GM23338 (cell line): Measurements from ENCODE around the gene HOXC9. TPM values are rescaled to one million over a fixed set of nuclear protein-coding genes. Genes with fewer than 3 reads are reported as not detected.
A peak's percentile ranks its signal among the peaks of the same experiment; 100 is the strongest.

Experiments
- ATAC-seq: fragments of 200-7000 bp; cut with Tn5 transposase; 3 replicates; pipeline ENCODE4 v1.9.1; 2020
- DNase-seq: peaks from one replicate; pipeline ENCODE4 v3.0.0-alpha.2; 2015; ENCODE audit warnings: low spot score
- H2AFZ ChIP-seq: fragments of 200-600 bp; sonication (generic); 2 replicates; pipeline ENCODE4 v1.8.0; 2016; ENCODE audit warnings: antibody characterized with exemption, mild to moderate bottlenecking, moderate library complexity
- H3F3A ChIP-seq: fragments of 200-600 bp; sonication (generic); replicated peaks from 2 replicates; pipeline ENCODE4 v1.8.0; 2017; ENCODE audit warnings: antibody characterized with exemption, mixed run types, low read depth
- H3K27ac ChIP-seq: fragments of 200-600 bp; sonication (generic); 2 replicates; pipeline ENCODE4 v1.6.1; 2016; ENCODE audit warnings: low read depth
- H3K27me3 ChIP-seq: fragments of 200-600 bp; sonication (generic); 2 replicates; pipeline ENCODE4 v1.8.0; 2016; ENCODE audit warnings: mild to moderate bottlenecking, mixed run types, moderate library complexity; ENCODE audit not compliant: insufficient read depth
- H3K36me3 ChIP-seq: fragments of 200-600 bp; sonication (generic); 2 replicates; pipeline ENCODE4 v1.8.0; 2016; ENCODE audit warnings: mild to moderate bottlenecking; ENCODE audit not compliant: insufficient read depth
- H3K4me1 ChIP-seq: fragments of 200-600 bp; sonication (generic); 2 replicates; pipeline ENCODE4 v1.8.0; 2016; ENCODE audit warnings: mild to moderate bottlenecking, moderate library complexity; ENCODE audit not compliant: insufficient read depth
- H3K4me2 ChIP-seq: fragments of 200-600 bp; sonication (generic); 2 replicates; pipeline ENCODE4 v1.7.1; 2017; ENCODE audit warnings: mixed run types
- H3K4me3 ChIP-seq: fragments of 200-600 bp; sonication (generic); 2 replicates; pipeline ENCODE4 v1.6.1; 2016; ENCODE audit warnings: mixed run types
- H3K79me2 ChIP-seq: fragments of 200-600 bp; sonication (generic); replicated peaks from 2 replicates; pipeline ENCODE4 v1.8.0; 2017; ENCODE audit warnings: mild to moderate bottlenecking; ENCODE audit not compliant: insufficient read depth
- H3K9me2 ChIP-seq: fragments of 200-600 bp; sonication (generic); 2 replicates; pipeline ENCODE4 v1.8.0; 2017; ENCODE audit not compliant: insufficient read depth
- H4K20me1 ChIP-seq: fragments of 200-600 bp; sonication (generic); replicated peaks from 2 replicates; pipeline ENCODE4 v1.8.0; 2017; ENCODE audit warnings: mild to moderate bottlenecking; ENCODE audit not compliant: insufficient read depth
- H3K27ac Mint-ChIP-seq: 2 replicates; pipeline ENCODE4 v1.8.0; 2020; ENCODE audit warnings: inconsistent platforms, mild to moderate bottlenecking, moderate library complexity, mixed read lengths
- H3K27me3 Mint-ChIP-seq: 3 replicates; pipeline ENCODE4 v1.8.0; 2022; ENCODE audit warnings: low read depth, mild to moderate bottlenecking, moderate library complexity, mixed read lengths, inconsistent platforms; ENCODE audit not compliant: insufficient read depth, poor library complexity
- H3K36me3 Mint-ChIP-seq: 3 replicates; pipeline ENCODE4 v1.8.0; 2021; ENCODE audit warnings: low read depth, mild to moderate bottlenecking, inconsistent platforms, moderate library complexity, mixed read lengths
- H3K4me1 Mint-ChIP-seq: 3 replicates; pipeline ENCODE4 v1.8.0; 2020; ENCODE audit warnings: mild to moderate bottlenecking, inconsistent platforms, mixed read lengths
- H3K4me3 Mint-ChIP-seq: 3 replicates; pipeline ENCODE4 v1.8.0; 2021; ENCODE audit warnings: moderate library complexity, mild to moderate bottlenecking, inconsistent platforms, mixed read lengths
- H3K9me3 Mint-ChIP-seq: 3 replicates; pipeline ENCODE4 v1.8.0; 2020; ENCODE audit warnings: moderate library complexity, mild to moderate bottlenecking, inconsistent platforms, mixed read lengths
- CREB1 ChIP-seq: fragments of 250-450 bp; sonication (Bioruptor Pico); IDR thresholded peaks from 2 replicates; pipeline ENCODE4 v1.5.0; 2020; ENCODE audit warnings: low read depth, mild to moderate bottlenecking, moderate library complexity
- EZH2 ChIP-seq: fragments of 200-600 bp; sonication (generic); IDR thresholded peaks from one replicate; pipeline ENCODE4 v1.8.0; 2017; ENCODE audit warnings: antibody characterized with exemption, mild to moderate bottlenecking, low read depth; ENCODE audit not compliant: unreplicated experiment
- EZH2phosphoT487 ChIP-seq: fragments of 200-600 bp; sonication (generic); IDR thresholded peaks from one replicate; pipeline ENCODE4 v1.8.1; 2018; ENCODE audit warnings: antibody characterized with exemption; ENCODE audit not compliant: unreplicated experiment
- JUNB ChIP-seq: IDR thresholded peaks from one replicate; pipeline ENCODE4 v1.6.1; 2016; ENCODE audit warnings: antibody characterized with exemption; ENCODE audit not compliant: unreplicated experiment
- NANOG ChIP-seq: IDR thresholded peaks from 2 replicates; pipeline ENCODE4 v1.6.1; 2016; ENCODE audit warnings: antibody characterized with exemption, borderline replicate concordance
- POLR2AphosphoS5 ChIP-seq: IDR thresholded peaks from 2 replicates; pipeline ENCODE4 v1.6.1; 2016; ENCODE audit warnings: antibody characterized with exemption, low read depth
- STAT1 ChIP-seq: IDR thresholded peaks from one replicate; pipeline ENCODE4 v1.6.1; 2016; ENCODE audit warnings: antibody characterized with exemption; ENCODE audit not compliant: unreplicated experiment
- ZNF114 ChIP-seq: fragments of 250-450 bp; sonication (Bioruptor Pico); IDR thresholded peaks from 2 replicates; pipeline ENCODE4 v1.5.0; 2020; ENCODE audit warnings: mild to moderate bottlenecking, moderate library complexity
- ZNF331 ChIP-seq: fragments of 250-450 bp; sonication (Bioruptor Pico); IDR thresholded peaks from 2 replicates; pipeline ENCODE4 v1.5.0; 2020; ENCODE audit warnings: low read depth, mild to moderate bottlenecking, moderate library complexity
- polyA plus RNA-seq: library from polyadenylated mRNA; unstranded; fragments of >200 nt; fragmentation: Nextera tagmentation; extraction: Ambion mirVana; gene quantifications from 2 replicates; pipeline ENCODE4 v1.2.1, GENCODE V29; 2016
- total RNA-seq: library from RNA; depleted of rRNA; stranded (reverse); fragments of >200 nt; shearing (Covaris generic); gene quantifications from 2 replicates; pipeline ENCODE4 v1.2.3, GENCODE V29; 2014
- TF ChIP-seq, protein P1 (sequence below): IDR thresholded peaks from one replicate; pipeline ENCODE4 v1.6.1; 2018; ENCODE audit warnings: antibody characterized with exemption; ENCODE audit not compliant: unreplicated experiment
- TF ChIP-seq, protein P2 (sequence below), 2 experiments: fragments of 200-600 bp in 1 of 2; sonication (generic) in 1 of 2; conservative IDR thresholded peaks; 2 replicates each; pipeline versions ENCODE4 v1.5.1 to v1.6.1; 2016 to 2017; ENCODE audit warnings: antibody characterized with exemption in 2 of 2, low read depth in 2 of 2, mild to moderate bottlenecking in 2 of 2, moderate library complexity in 1 of 2
- TF ChIP-seq, protein P3 (sequence below): fragments of 250-450 bp; sonication (Bioruptor Pico); IDR thresholded peaks from 2 replicates; pipeline ENCODE4 v1.5.0; 2020; ENCODE audit warnings: mild to moderate bottlenecking, moderate library complexity
- TF ChIP-seq, protein P4 (sequence below): IDR thresholded peaks from 2 replicates; pipeline ENCODE4 v1.6.1; 2016; ENCODE audit warnings: antibody characterized with exemption

Gene HOXC9
- total and polyA plus RNA-seq, 2 experiments from 2014 or later, result not detected

DNA sequence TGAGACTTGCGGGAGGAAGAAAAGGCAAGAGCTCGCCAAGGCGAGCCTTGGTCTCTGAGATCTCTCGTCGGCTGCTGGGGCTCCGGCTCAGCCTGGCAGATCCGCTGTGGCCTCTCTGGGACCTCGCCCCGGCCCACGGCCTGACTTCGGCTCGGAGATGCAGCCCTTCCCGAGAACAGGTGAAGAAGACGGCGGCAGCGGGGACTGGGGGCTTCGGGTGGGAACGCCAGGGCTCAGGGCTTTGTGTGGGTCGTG is 6.0 kb upstream of the HOXC9 start:
- DNase-seq (no peak), ATAC-seq (no peak)
- no peaks in the 10 kb centered on the region for H3K79me2 ChIP-seq
- TF ChIP-seq STAT1, result no peak
- no peak for TF ChIP-seq NANOG
- TF ChIP-seq POLR2AphosphoS5, result no peak
- no peak for TF ChIP-seq EZH2phosphoT487
- TF ChIP-seq ZNF114 (CRISPR knock-in tag), result no peak
- no peak for TF ChIP-seq EZH2
- TF ChIP-seq ZNF331 (CRISPR knock-in tag), result no peak
- TF ChIP-seq, protein P1, sequence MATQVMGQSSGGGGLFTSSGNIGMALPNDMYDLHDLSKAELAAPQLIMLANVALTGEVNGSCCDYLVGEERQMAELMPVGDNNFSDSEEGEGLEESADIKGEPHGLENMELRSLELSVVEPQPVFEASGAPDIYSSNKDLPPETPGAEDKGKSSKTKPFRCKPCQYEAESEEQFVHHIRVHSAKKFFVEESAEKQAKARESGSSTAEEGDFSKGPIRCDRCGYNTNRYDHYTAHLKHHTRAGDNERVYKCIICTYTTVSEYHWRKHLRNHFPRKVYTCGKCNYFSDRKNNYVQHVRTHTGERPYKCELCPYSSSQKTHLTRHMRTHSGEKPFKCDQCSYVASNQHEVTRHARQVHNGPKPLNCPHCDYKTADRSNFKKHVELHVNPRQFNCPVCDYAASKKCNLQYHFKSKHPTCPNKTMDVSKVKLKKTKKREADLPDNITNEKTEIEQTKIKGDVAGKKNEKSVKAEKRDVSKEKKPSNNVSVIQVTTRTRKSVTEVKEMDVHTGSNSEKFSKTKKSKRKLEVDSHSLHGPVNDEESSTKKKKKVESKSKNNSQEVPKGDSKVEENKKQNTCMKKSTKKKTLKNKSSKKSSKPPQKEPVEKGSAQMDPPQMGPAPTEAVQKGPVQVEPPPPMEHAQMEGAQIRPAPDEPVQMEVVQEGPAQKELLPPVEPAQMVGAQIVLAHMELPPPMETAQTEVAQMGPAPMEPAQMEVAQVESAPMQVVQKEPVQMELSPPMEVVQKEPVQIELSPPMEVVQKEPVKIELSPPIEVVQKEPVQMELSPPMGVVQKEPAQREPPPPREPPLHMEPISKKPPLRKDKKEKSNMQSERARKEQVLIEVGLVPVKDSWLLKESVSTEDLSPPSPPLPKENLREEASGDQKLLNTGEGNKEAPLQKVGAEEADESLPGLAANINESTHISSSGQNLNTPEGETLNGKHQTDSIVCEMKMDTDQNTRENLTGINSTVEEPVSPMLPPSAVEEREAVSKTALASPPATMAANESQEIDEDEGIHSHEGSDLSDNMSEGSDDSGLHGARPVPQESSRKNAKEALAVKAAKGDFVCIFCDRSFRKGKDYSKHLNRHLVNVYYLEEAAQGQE, result no peak
- TF ChIP-seq CREB1 (CRISPR knock-in tag), result no peak
- TF ChIP-seq JUNB, result no peak
- TF ChIP-seq, protein P2, sequence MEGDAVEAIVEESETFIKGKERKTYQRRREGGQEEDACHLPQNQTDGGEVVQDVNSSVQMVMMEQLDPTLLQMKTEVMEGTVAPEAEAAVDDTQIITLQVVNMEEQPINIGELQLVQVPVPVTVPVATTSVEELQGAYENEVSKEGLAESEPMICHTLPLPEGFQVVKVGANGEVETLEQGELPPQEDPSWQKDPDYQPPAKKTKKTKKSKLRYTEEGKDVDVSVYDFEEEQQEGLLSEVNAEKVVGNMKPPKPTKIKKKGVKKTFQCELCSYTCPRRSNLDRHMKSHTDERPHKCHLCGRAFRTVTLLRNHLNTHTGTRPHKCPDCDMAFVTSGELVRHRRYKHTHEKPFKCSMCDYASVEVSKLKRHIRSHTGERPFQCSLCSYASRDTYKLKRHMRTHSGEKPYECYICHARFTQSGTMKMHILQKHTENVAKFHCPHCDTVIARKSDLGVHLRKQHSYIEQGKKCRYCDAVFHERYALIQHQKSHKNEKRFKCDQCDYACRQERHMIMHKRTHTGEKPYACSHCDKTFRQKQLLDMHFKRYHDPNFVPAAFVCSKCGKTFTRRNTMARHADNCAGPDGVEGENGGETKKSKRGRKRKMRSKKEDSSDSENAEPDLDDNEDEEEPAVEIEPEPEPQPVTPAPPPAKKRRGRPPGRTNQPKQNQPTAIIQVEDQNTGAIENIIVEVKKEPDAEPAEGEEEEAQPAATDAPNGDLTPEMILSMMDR (conservative IDR thresholded peaks at IDR 0.05; ENCODE audit: low read depth in 2 of 2), result no peak
- TF ChIP-seq, protein P3, sequence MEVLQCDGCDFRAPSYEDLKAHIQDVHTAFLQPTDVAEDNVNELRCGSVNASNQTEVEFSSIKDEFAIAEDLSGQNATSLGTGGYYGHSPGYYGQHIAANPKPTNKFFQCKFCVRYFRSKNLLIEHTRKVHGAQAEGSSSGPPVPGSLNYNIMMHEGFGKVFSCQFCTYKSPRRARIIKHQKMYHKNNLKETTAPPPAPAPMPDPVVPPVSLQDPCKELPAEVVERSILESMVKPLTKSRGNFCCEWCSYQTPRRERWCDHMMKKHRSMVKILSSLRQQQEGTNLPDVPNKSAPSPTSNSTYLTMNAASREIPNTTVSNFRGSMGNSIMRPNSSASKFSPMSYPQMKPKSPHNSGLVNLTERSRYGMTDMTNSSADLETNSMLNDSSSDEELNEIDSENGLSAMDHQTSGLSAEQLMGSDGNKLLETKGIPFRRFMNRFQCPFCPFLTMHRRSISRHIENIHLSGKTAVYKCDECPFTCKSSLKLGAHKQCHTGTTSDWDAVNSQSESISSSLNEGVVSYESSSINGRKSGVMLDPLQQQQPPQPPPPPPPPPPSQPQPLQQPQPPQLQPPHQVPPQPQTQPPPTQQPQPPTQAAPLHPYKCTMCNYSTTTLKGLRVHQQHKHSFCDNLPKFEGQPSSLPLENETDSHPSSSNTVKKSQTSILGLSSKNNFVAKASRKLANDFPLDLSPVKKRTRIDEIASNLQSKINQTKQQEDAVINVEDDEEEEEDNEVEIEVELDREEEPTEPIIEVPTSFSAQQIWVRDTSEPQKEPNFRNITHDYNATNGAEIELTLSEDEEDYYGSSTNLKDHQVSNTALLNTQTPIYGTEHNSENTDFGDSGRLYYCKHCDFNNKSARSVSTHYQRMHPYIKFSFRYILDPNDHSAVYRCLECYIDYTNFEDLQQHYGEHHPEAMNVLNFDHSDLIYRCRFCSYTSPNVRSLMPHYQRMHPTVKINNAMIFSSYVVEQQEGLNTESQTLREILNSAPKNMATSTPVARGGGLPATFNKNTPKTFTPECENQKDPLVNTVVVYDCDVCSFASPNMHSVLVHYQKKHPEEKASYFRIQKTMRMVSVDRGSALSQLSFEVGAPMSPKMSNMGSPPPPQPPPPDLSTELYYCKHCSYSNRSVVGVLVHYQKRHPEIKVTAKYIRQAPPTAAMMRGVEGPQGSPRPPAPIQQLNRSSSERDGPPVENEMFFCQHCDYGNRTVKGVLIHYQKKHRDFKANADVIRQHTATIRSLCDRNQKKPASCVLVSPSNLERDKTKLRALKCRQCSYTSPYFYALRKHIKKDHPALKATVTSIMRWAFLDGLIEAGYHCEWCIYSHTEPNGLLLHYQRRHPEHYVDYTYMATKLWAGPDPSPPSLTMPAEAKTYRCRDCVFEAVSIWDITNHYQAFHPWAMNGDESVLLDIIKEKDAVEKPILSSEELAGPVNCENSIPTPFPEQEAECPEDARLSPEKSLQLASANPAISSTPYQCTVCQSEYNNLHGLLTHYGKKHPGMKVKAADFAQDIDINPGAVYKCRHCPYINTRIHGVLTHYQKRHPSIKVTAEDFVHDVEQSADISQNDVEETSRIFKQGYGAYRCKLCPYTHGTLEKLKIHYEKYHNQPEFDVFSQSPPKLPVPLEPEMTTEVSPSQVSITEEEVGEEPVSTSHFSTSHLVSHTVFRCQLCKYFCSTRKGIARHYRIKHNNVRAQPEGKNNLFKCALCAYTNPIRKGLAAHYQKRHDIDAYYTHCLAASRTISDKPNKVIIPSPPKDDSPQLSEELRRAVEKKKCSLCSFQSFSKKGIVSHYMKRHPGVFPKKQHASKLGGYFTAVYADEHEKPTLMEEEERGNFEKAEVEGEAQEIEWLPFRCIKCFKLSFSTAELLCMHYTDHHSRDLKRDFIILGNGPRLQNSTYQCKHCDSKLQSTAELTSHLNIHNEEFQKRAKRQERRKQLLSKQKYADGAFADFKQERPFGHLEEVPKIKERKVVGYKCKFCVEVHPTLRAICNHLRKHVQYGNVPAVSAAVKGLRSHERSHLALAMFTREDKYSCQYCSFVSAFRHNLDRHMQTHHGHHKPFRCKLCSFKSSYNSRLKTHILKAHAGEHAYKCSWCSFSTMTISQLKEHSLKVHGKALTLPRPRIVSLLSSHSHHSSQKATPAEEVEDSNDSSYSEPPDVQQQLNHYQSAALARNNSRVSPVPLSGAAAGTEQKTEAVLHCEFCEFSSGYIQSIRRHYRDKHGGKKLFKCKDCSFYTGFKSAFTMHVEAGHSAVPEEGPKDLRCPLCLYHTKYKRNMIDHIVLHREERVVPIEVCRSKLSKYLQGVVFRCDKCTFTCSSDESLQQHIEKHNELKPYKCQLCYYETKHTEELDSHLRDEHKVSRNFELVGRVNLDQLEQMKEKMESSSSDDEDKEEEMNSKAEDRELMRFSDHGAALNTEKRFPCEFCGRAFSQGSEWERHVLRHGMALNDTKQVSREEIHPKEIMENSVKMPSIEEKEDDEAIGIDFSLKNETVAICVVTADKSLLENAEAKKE, result no peak
- TF ChIP-seq, protein P4, sequence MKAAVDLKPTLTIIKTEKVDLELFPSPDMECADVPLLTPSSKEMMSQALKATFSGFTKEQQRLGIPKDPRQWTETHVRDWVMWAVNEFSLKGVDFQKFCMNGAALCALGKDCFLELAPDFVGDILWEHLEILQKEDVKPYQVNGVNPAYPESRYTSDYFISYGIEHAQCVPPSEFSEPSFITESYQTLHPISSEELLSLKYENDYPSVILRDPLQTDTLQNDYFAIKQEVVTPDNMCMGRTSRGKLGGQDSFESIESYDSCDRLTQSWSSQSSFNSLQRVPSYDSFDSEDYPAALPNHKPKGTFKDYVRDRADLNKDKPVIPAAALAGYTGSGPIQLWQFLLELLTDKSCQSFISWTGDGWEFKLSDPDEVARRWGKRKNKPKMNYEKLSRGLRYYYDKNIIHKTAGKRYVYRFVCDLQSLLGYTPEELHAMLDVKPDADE, result no peak
- peaks cover 100% of the 10 kb centered on the region for H3K27me3 Mint-ChIP-seq
- no peaks in the 10 kb centered on the region for H3K36me3 ChIP-seq
- H3K27ac Mint-ChIP-seq, result no peak overlapping the region
- peaks cover 43% of the 10 kb centered on the region for H3K4me1 ChIP-seq
- H4K20me1 ChIP-seq, result peaks cover 25% of the 10 kb centered on the region
- H3K9me3 Mint-ChIP-seq, result peaks cover 3% of the 10 kb centered on the region; the same call in 2 of the 3 replicates
- H3K9me2 ChIP-seq, result no peaks in the 10 kb centered on the region
- H3K4me3 Mint-ChIP-seq, result peak overlapping the region; percentile 35; the same call in 1 of the 3 replicates
- peaks cover 100% of the 10 kb centered on the region for H3K27me3 ChIP-seq
- peaks cover 48% of the 10 kb centered on the region for H3F3A ChIP-seq
- H3K27ac ChIP-seq, result no peak overlapping the region
- no peaks in the 10 kb centered on the region; the same call in 2 of the 3 replicates for H3K36me3 Mint-ChIP-seq
- no peak overlapping the region for H3K4me2 ChIP-seq
- peaks cover 53% of the 10 kb centered on the region for H3K4me1 Mint-ChIP-seq
- no peak overlapping the region for H2AFZ ChIP-seq
- no peak overlapping the region for H3K4me3 ChIP-seq
